AG10803 (cell line): Measurements from ENCODE around the gene EML3.

Experiments
- DNase-seq: peaks from one replicate; pipeline ENCODE4 v3.0.0; 2010; ENCODE audit warnings: low read depth
- H3K4me3 ChIP-seq: 2 replicates; pipeline ENCODE4 v1.5.1; 2011; ENCODE audit warnings: mild to moderate bottlenecking, low read length, control low read depth
- CTCF ChIP-seq: conservative IDR thresholded peaks from 2 replicates; pipeline ENCODE4 v1.5.1; 2011; ENCODE audit warnings: mild to moderate bottlenecking, low read length, control low read depth, inconsistent platforms

The EML3 gene

GRCh38 chr11:62607714-62608113, 4.9 kb downstream of the EML3 start:
- no peak for DNase-seq
- no peak overlapping the region for H3K4me3 ChIP-seq
- TF ChIP-seq CTCF = no peak

GRCh38 chr11:62605902-62606301, 6.7 kb downstream of the EML3 start:
- no peak for TF ChIP-seq CTCF
- no peak overlapping the region for H3K4me3 ChIP-seq
- no peak for DNase-seq

GRCh38 chr11:62605467-62605866, 7.1 kb downstream of the EML3 start:
- H3K4me3 ChIP-seq = no peak overlapping the region
- no peak for DNase-seq
- TF ChIP-seq CTCF = no peak

GRCh38 chr11:62604460-62605120, 8.0 kb downstream of the EML3 start:
- TF ChIP-seq CTCF = no peak
- no peak for DNase-seq
- no peak overlapping the region for H3K4me3 ChIP-seq

GRCh38 chr11:62603776-62604299, 8.7 kb downstream of the EML3 start:
- no peak overlapping the region for H3K4me3 ChIP-seq
- DNase-seq = no peak
- TF ChIP-seq CTCF = no peak

- peak overlapping the region; percentile 55 for H3K4me3 ChIP-seq
- no peak for TF ChIP-seq CTCF
- no peak for DNase-seq
These were observed 9.5 kb downstream of the EML3 start for GRCh38 chr11:62603072-62603408.

- no peak for TF ChIP-seq CTCF
- DNase-seq = peak; percentile 41
- peak overlapping the region; percentile 55 for H3K4me3 ChIP-seq
These were observed 10.2 kb downstream of the EML3 start for GRCh38 chr11:62602141-62603071.
